WTC11 (cell line): ENCODE data around the gene GNS. TPM values are rescaled to one million over a fixed set of nuclear protein-coding genes. Genes with fewer than 3 reads are reported as not detected.

ENCODE experiments used
- ATAC-seq: fragments of 200-7000 bp; cut with Tn5 transposase; 2 replicates; pipeline ENCODE4 v1.10.0; 2021; ENCODE audit warnings: mild to moderate bottlenecking, moderate library complexity
- CTCF ChIA-PET: fragments of 300-600 bp; sonication (Branson Sonifier 250); formaldehyde crosslinking; loops from one replicate; lab custom pipeline; 2021; ENCODE audit warnings: antibody characterized with exemption; lab: Charles Lee
- POLR2A ChIA-PET: fragments of 350-600 bp; sonication (Branson Sonifier 250); formaldehyde crosslinking; loops from one replicate; lab custom pipeline; 2021; ENCODE audit warnings: antibody characterized with exemption; lab: Charles Lee
- DNase-seq: peaks from one replicate; pipeline ENCODE4 v3.0.0; 2021; ENCODE audit warnings: low spot score
- H3K27ac Mint-ChIP-seq: 2 replicates; pipeline ENCODE4 v1.8.0; 2021; ENCODE audit warnings: mixed read lengths
- H3K27me3 Mint-ChIP-seq: 2 replicates; pipeline ENCODE4 v1.8.0; 2021; ENCODE audit warnings: low read depth, mild to moderate bottlenecking, moderate library complexity, mixed read lengths
- H3K36me3 Mint-ChIP-seq: 2 replicates; pipeline ENCODE4 v1.8.0; 2021; ENCODE audit warnings: mixed read lengths
- H3K4me1 Mint-ChIP-seq: 2 replicates; pipeline ENCODE4 v1.8.0; 2022; ENCODE audit warnings: mixed read lengths
- H3K4me3 Mint-ChIP-seq: 2 replicates; pipeline ENCODE4 v1.8.0; 2021; ENCODE audit warnings: mild to moderate bottlenecking, moderate library complexity, mixed read lengths
- H3K9me3 Mint-ChIP-seq: 2 replicates; pipeline ENCODE4 v1.8.0; 2021; ENCODE audit warnings: mixed read lengths
- AFF4 ChIP-seq: sonication (generic); formaldehyde crosslinking; IDR thresholded peaks from 2 replicates; pipeline ENCODE4 v1.8.1; 2023; ENCODE audit warnings: mild to moderate bottlenecking, missing genetic modification reagents, borderline replicate concordance
- ELF4 ChIP-seq: sonication (generic); formaldehyde crosslinking; IDR thresholded peaks from 2 replicates; pipeline ENCODE4 v1.8.1; 2022; ENCODE audit warnings: low read depth, mild to moderate bottlenecking, moderate library complexity, missing genetic modification reagents
- ESRRA ChIP-seq: sonication (generic); formaldehyde crosslinking; IDR thresholded peaks from 2 replicates; pipeline ENCODE4 v1.8.1; 2022; ENCODE audit warnings: mild to moderate bottlenecking, missing genetic modification reagents, borderline replicate concordance
- ETV6 ChIP-seq: sonication (generic); formaldehyde crosslinking; IDR thresholded peaks from 2 replicates; pipeline ENCODE4 v1.8.1; 2022; ENCODE audit warnings: mild to moderate bottlenecking, missing genetic modification reagents
- IRF2 ChIP-seq: sonication (generic); formaldehyde crosslinking; IDR thresholded peaks from 2 replicates; pipeline ENCODE4 v1.8.0; 2022; ENCODE audit warnings: low read depth, missing genetic modification reagents, borderline replicate concordance
- NR2C2 ChIP-seq: sonication (generic); formaldehyde crosslinking; IDR thresholded peaks from 2 replicates; pipeline ENCODE4 v1.8.0; 2022; ENCODE audit warnings: mild to moderate bottlenecking, missing genetic modification reagents
- PREB ChIP-seq: sonication (generic); formaldehyde crosslinking; IDR thresholded peaks from 2 replicates; pipeline ENCODE4 v1.8.1; 2022; ENCODE audit warnings: mild to moderate bottlenecking, missing genetic modification reagents, moderate library complexity, borderline replicate concordance
- SOX15 ChIP-seq: fragments of 250-450 bp; sonication (Bioruptor Pico); IDR thresholded peaks from 2 replicates; pipeline ENCODE4 v1.9.0; 2021; ENCODE audit warnings: mild to moderate bottlenecking
- SP1 ChIP-seq: sonication (generic); formaldehyde crosslinking; conservative IDR thresholded peaks from 2 replicates; pipeline ENCODE4 v1.8.1; 2022; ENCODE audit warnings: missing genetic modification reagents
- TCF7 ChIP-seq: sonication (generic); formaldehyde crosslinking; IDR thresholded peaks from 2 replicates; pipeline ENCODE4 v1.8.0; 2022; ENCODE audit warnings: mild to moderate bottlenecking, low read depth, missing genetic modification reagents, moderate library complexity
- ZMAT4 ChIP-seq: fragments of 250-450 bp; sonication (Bioruptor Pico); IDR thresholded peaks from 2 replicates; pipeline ENCODE4 v1.9.0; 2021; ENCODE audit warnings: mild to moderate bottlenecking
- ZNF121 ChIP-seq: sonication (generic); formaldehyde crosslinking; IDR thresholded peaks from 2 replicates; pipeline ENCODE4 v1.8.0; 2023; ENCODE audit warnings: missing genetic modification reagents
- ZNF138 ChIP-seq: sonication (generic); formaldehyde crosslinking; conservative IDR thresholded peaks from 2 replicates; pipeline ENCODE4 v1.8.1; 2022; ENCODE audit warnings: mild to moderate bottlenecking, moderate library complexity, missing genetic modification reagents
- ZNF219 ChIP-seq: sonication (generic); formaldehyde crosslinking; IDR thresholded peaks from 2 replicates; pipeline ENCODE4 v1.8.0; 2023; ENCODE audit warnings: missing genetic modification reagents, mild to moderate bottlenecking, borderline replicate concordance
- ZNF263 ChIP-seq: sonication (generic); formaldehyde crosslinking; IDR thresholded peaks from 2 replicates; pipeline ENCODE4 v1.8.1; 2022; ENCODE audit warnings: low read depth, mild to moderate bottlenecking, moderate library complexity, missing genetic modification reagents
- ZNF317 ChIP-seq: sonication (generic); formaldehyde crosslinking; IDR thresholded peaks from 2 replicates; pipeline ENCODE4 v1.8.1; 2023; ENCODE audit warnings: low read depth, mild to moderate bottlenecking, moderate library complexity, missing genetic modification reagents, borderline replicate concordance
- ZNF416 ChIP-seq: fragments of 250-450 bp; sonication (Bioruptor Pico); IDR thresholded peaks from 2 replicates; pipeline ENCODE4 v1.9.0; 2021; ENCODE audit warnings: mild to moderate bottlenecking, inconsistent platforms
- ZNF423 ChIP-seq: fragments of 250-450 bp; sonication (Bioruptor Pico); IDR thresholded peaks from 2 replicates; pipeline ENCODE4 v2.1.2; 2022; ENCODE audit warnings: mild to moderate bottlenecking, moderate library complexity
- total RNA-seq: library from RNA; stranded (reverse); gene quantifications from 3 replicates; pipeline ENCODE4 v1.2.3, GENCODE V29; 2021
- TF ChIP-seq, protein P1 (sequence below): sonication (generic); formaldehyde crosslinking; IDR thresholded peaks from 2 replicates; pipeline ENCODE4 v1.8.1; 2023; ENCODE audit warnings: mild to moderate bottlenecking, missing genetic modification reagents, moderate library complexity
- TF ChIP-seq, protein P2 (sequence below): fragments of 250-450 bp; sonication (Bioruptor Pico); IDR thresholded peaks from 2 replicates; pipeline ENCODE4 v1.8.0; 2021; ENCODE audit warnings: mild to moderate bottlenecking

GNS gene
- total RNA-seq, 1 experiment from 2014 or later = 24.7 TPM

GRCh38 chr12:64713376-64713775 lies 45.8 kb downstream of the GNS start:
- H3K27ac Mint-ChIP-seq = no peak overlapping the region

GRCh38 chr12:64709429-64709828 lies 49.8 kb downstream of the GNS start:
- Mint-ChIP-seq H3K4me1 (no peaks in the 10 kb centered on the region), H3K36me3 (no peaks in the 10 kb centered on the region), H3K4me3 (no peak overlapping the region), H3K9me3 (peaks cover 9% of the 10 kb centered on the region; the same call in 1 of the 2 replicates), H3K27ac (no peak overlapping the region), H3K27me3 (no peaks in the 10 kb centered on the region; the same call in 1 of the 2 replicates)
- POLR2A ChIA-PET = no interaction called here
- no peak for ATAC-seq
- TF ChIP-seq, protein P1, sequence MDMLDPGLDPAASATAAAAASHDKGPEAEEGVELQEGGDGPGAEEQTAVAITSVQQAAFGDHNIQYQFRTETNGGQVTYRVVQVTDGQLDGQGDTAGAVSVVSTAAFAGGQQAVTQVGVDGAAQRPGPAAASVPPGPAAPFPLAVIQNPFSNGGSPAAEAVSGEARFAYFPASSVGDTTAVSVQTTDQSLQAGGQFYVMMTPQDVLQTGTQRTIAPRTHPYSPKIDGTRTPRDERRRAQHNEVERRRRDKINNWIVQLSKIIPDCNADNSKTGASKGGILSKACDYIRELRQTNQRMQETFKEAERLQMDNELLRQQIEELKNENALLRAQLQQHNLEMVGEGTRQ (CRISPR knock-in tag) = 0 out of 2 replicates have a peak, but pooled peaks have one; percentile 22
- TF ChIP-seq ESRRA (CRISPR knock-in tag) = no peak
- DNase-seq = no peak
- CTCF ChIA-PET = interaction anchor here (1.3 kb wide), 1 partner anchor 160 kb away, joined by 4 read pairs; no protein-coding TSS in a partner anchor

More at GRCh38 chr12:64713376-64713775, 45.8 kb downstream of the GNS start:
- Mint-ChIP-seq H3K27me3 (no peaks in the 10 kb centered on the region), H3K4me1 (no peaks in the 10 kb centered on the region), H3K36me3 (peaks cover 16% of the 10 kb centered on the region), H3K4me3 (no peak overlapping the region), H3K9me3 (peaks cover 9% of the 10 kb centered on the region; the same call in 1 of the 2 replicates)
- TF ChIP-seq, protein P1 (CRISPR knock-in tag) = no peak
- CTCF ChIA-PET = no interaction called here
- DNase-seq = no peak
- ATAC-seq = no peak
- POLR2A ChIA-PET = no interaction called here

- ATAC-seq (no peak), DNase-seq (no peak)
- H3K36me3 Mint-ChIP-seq = no peaks in the 10 kb centered on the region
- peaks cover 9% of the 10 kb centered on the region; the same call in 1 of the 2 replicates for H3K9me3 Mint-ChIP-seq
- no peak overlapping the region for H3K27ac Mint-ChIP-seq
- H3K27me3 Mint-ChIP-seq = no peaks in the 10 kb centered on the region; the same call in 1 of the 2 replicates
- ChIA-PET CTCF (interaction anchor here (2.0 to 2.8 kb wide), 2 partner anchors 10 to 158 kb away, joined by 8 to 14 read pairs; no protein-coding TSS in a partner anchor), POLR2A (no interaction called here)
- no peak overlapping the region for H3K4me3 Mint-ChIP-seq
- TF ChIP-seq ETV6 (no peak), ZMAT4 (CRISPR knock-in tag) (no peak), ZNF317 (CRISPR knock-in tag) (no peak), ZNF263 (CRISPR knock-in tag) (no peak), ZNF138 (no peak), ZNF416 (CRISPR knock-in tag) (no peak), ELF4 (CRISPR knock-in tag) (no peak), IRF2 (no peak), PREB (no peak), ZNF423 (CRISPR knock-in tag) (no peak), NR2C2 (CRISPR knock-in tag) (no peak), SOX15 (CRISPR knock-in tag) (no peak)
- TF ChIP-seq, protein P2, sequence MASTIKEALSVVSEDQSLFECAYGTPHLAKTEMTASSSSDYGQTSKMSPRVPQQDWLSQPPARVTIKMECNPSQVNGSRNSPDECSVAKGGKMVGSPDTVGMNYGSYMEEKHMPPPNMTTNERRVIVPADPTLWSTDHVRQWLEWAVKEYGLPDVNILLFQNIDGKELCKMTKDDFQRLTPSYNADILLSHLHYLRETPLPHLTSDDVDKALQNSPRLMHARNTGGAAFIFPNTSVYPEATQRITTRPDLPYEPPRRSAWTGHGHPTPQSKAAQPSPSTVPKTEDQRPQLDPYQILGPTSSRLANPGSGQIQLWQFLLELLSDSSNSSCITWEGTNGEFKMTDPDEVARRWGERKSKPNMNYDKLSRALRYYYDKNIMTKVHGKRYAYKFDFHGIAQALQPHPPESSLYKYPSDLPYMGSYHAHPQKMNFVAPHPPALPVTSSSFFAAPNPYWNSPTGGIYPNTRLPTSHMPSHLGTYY (CRISPR knock-in tag) = no peak
- no peaks in the 10 kb centered on the region for H3K4me1 Mint-ChIP-seq
Measured at GRCh38 chr12:64707926-64708325, 51.3 kb downstream of the GNS start.

DNA sequence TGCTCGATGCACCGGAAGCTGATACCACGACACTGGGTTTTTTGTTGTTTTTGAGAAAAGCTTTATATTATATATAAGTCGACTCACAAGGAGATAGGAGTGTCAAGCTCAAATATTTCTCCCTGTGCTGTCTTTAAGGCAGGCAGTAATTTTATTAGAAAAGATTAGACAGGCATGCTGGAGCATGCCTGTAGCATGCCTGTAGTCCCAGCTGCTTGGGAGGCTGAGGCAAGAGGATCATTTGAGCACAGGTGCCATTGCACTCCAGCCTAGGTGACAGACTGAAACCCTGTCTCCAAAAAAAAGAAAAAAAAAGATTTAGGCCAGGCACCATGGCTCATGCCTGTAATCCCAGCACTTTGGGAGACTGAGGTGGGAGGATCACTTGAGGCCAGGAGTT lies 51.8 kb downstream of the GNS start:
- Mint-ChIP-seq H3K9me3 (peaks cover 9% of the 10 kb centered on the region; the same call in 1 of the 2 replicates), H3K27me3 (no peaks in the 10 kb centered on the region; the same call in 1 of the 2 replicates), H3K36me3 (no peaks in the 10 kb centered on the region), H3K27ac (no peak overlapping the region), H3K4me1 (no peaks in the 10 kb centered on the region), H3K4me3 (no peak overlapping the region)
- DNase-seq (no peak), ATAC-seq (no peak)
- ChIA-PET CTCF (interaction anchor here (2.0 to 2.8 kb wide), 2 partner anchors 9 to 158 kb away, joined by 8 to 14 read pairs; no protein-coding TSS in a partner anchor), POLR2A (no interaction called here)
- TF ChIP-seq ZNF121 (no peak), TCF7 (CRISPR knock-in tag) (no peak), SP1 (CRISPR knock-in tag) (no peak), ZNF219 (CRISPR knock-in tag) (no peak), AFF4 (CRISPR knock-in tag) (no peak)
